HK-2 (cell line): ENCODE data around the gene AP4B1.
"Not testable (repeated sequence)": the region's sequence is repeated elsewhere in the genome, so short reads cannot be mapped to it uniquely, and the experiment has no call there.

Experiments used
- DNase-seq: peaks from one replicate; pipeline ENCODE4 v3.0.0-alpha.2; 2018; ENCODE audit not compliant: unreplicated experiment

Gene AP4B1

DNA sequence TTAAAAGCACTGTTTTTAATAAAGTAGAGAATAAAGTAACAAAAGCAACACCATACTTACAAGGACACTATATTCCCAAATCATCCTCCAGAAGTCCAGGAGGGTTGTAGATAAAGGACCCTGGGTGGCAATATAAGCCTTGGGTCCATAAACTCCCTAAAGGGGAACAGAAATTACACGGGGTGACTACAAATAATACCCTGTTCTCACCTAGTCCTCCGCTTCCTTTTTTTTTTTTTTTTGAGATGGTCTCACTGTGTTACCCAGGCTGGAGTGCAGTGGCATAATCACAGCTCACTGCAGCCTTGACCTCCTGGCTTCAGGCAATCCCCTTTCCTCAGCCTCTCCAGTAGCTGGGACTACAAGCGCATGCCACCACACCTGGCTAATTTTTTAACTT is 46.2 kb downstream of the AP4B1 start:
- no peak for DNase-seq

DNA sequence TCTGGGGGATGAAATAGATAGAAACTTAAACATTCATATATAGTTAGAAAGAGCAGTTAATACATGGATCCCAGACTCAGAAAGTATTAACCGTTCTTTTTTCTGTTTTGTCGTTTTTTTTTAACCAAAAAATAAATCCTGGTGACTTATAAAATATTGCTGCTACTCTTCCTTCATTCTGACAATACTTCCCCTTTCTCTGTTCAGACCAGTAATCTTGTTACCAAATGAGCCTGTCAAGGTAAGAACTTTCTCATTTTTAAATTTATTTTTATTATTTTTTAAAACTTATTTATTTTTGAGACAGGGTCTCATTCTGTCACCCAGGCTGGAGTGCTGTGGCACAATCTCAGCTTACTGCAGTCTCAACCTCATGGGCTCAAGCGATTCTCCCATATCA is 46.8 kb downstream of the AP4B1 start:
- no peak for DNase-seq

DNA sequence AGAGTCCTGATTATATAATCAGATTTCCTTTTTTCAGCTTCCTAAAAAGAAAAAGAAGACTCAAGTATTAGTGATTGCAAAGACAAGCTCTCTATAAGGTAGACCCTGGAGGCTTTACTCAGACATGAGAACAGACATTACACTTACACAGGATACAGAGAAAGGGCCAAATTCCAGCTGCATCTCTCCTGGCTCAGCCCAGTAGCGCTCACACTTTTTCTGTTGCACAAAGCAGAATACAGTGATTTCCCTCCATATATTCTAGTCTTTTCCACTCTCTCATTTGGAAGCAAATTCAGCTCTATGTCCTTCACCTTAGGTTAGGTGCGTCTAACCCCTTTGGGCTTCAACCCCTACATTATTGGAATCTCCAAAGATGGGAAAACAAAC is 48.2 kb downstream of the AP4B1 start:
- DNase-seq = no peak

DNA sequence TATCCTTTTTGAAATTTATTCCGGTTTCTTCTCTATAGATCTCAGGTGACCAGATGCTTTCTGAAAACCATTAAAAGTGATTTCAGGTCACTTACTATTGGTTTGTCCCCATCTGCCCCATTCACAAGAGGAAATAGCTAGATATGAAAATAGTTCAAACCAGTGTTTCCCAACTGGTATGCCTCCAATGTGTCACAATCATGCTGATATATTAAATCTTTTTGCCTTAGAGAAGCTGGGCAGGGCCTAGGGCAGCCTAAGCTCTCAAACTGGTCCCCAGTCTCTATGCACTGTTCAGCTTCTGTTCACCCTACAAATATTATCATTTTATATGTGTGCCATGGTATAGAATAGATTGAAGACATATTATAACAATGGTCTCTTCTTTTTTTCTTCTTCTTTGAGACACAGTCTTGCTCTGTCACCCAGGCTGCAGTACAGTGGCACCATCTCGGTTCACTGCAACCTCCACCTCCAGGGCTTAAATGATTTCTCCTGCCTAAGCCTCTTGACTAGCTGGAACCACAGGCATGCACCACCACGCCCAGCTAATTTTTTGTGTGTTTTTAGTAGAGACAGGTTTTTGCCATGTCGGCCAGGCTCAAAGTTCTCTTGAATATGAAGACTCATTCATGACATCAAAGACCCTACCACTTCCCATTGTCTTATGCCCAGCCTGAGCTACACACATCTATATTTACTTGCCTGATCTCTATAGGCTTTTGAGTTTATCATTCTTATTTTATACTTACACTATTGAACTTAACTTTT is 48.8 kb downstream of the AP4B1 start:
- DNase-seq = no peak

DNA sequence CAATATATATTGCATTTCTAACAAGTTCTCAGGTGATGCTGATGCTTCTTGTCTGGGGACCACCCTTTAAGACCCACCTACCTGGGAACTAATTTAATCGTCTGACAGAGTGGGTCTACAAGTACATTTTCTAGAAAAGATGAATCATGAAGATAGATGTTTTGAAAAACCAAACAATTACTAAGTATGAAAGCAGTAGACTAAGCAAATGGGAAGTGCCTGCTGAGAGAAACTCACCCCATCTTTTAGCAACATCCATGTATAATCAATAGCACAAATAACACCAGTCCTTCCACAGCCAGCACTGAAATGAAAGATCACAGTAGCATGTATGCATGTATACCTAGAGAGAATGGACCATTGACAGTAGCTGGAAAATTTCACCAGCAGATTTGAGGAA is 50.4 kb downstream of the AP4B1 start:
- no peak for DNase-seq

DNA sequence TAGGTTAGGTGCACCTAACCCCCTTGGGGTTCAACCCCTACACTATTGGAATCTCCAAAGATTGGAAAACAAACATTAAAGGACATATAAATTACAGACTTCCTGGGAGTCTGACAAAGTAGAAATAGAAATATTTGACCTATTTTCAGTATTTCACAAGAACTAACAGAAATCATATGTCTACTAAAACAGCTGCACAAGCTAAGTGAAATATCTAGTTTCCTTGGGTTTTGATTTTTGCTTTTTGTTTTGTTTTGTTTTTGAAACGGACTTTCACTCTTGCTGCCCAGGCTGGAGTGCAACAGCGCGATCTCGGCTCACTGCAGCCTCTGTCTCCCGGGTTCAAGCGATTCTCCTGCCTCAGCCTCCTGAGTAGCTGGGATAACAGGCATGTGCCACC is 51.9 kb downstream of the AP4B1 start:
- not testable (repeated sequence) for DNase-seq

DNA sequence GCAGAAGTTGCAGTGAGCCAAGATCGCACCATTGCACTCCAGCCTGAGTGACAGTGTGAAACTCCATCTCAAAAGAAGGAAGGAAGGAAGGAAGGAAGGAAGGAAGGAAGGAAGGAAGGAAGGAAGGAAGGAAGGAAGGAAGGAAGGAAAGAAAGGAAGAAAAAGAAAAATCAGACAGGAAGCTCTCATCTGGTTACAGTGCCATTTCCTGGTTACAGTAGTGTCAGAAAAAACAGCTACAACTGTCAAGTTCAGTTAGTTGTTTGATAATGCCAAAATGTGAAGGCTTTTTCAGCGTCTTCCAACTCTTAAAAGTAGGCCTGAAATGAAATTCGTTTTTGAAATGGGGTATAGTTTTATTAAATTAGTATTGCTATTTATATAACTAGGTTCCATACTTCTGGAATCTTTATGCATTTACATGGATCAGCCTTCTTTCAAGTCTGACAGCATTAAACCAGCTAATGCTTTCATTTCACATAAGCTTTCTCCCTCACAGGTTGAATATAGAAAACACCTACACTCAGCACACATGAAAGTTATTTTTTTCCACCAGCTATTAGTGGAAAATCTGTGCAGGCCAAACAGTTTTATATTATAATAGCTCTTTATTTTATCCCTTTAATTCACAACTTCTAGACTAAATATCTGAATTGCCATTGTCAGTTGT is 54.3 kb downstream of the AP4B1 start:
- no peak for DNase-seq

DNA sequence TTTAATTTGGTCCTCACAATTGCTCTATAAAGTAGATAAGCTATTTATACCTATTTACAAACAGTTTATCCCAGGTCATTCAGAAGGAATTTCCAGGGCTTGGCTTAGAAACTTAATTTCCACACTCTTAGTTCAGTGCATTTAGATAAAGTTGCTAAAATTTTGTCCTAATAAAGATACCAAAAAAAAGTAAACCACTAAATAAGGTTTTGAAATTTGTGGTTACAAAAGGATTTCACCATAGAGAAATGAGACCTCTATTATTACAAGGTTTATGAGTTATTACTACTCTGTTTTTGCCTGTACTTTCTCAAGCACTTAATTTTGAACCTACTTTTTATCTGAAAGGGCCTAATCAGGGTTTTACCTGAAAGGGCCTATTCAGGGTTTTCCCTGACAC is 55.5 kb downstream of the AP4B1 start:
- DNase-seq = no peak

DNA sequence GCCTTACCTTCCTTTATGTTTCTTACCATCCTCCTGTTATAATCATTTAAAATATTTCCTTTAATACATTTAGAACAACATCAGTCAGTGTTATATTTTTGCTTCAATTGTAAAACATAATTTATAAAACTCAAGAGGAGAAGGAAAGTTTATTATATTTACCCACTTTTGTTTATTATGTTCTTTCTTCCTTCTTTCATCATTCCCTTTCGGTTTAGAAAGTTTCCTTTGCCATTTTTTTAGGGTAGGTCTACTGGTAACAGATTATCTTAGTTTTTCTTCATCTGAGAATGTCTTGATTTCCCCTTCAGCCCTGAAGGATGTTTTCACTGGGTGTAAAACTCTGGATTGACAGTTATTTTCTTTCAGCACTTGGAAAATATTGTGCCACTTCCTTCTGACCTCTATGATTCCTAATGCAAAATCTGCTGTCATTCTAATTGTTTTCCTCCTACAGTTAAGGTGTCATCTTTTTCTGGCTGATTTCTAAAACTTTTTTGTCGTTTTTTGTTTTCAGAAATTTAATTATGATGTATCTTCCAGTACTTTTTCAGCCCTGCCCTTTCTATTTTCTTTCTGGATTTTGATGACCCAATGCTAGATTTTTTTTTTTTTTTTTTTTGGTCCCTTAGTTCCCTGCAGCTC is 58.1 kb downstream of the AP4B1 start:
- DNase-seq = no peak
